ENCODE measurements around the gene DNAH6. TPM values are rescaled to one million over a fixed set of nuclear protein-coding genes. Genes with fewer than 3 reads are reported as not detected.
A peak's percentile ranks its signal among the peaks of the same experiment; 100 is the strongest.
"Not testable (repeated sequence)": the region's sequence is repeated elsewhere in the genome, so short reads cannot be mapped to it uniquely, and the experiment has no call there.

Gene DNAH6, protein sequence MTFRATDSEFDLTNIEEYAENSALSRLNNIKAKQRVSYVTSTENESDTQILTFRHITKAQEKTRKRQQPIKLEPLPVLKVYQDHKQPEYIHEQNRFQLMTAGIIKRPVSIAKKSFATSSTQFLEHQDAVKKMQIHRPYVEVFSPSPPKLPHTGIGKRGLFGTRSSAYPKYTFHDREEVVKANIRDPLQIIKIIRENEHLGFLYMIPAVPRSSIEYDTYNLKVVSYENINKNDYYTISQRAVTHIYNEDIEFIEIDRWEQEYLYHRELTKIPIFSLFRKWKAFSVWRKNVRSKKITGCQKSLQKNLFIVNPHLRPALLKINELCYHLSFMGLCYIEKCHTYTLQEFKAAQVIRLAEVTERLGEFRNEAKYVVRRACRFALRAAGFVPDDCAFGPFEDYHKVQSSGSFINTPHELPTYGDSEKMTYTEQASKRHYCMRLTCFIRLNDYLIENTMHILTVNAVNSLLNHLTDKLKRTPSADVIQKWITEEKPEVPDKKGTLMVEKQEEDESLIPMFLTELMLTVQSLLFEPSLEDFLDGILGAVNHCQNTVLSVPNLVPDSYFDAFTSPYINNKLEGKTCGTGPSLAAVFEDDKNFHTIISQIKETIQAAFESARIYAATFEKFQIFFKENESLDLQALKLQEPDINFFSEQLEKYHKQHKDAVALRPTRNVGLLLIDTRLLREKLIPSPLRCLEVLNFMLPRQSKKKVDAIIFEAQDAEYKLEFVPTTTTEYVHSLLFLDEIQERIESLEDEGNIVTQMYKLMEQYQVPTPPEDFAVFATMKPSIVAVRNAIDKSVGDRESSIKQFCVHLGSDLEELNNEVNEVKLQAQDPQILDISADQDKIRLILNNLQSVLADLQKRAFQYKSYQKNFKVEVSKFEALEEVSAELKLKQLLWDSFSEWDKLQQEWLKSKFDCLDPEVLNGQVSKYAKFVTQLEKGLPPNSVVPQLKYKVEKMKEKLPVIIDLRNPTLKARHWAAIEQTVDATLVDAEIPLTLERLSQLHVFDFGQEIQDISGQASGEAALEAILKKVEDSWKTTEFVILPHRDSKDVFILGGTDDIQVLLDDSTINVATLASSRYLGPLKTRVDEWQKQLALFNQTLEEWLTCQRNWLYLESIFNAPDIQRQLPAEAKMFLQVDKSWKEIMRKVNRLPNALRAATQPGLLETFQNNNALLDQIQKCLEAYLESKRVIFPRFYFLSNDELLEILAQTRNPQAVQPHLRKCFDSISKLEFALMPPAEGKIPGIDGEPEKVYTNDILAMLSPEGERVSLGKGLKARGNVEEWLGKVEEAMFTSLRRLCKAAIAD (N-terminal part only)
- under 1 TPM; 0.45 to 0.50 TPM for total RNA-seq

DNA sequence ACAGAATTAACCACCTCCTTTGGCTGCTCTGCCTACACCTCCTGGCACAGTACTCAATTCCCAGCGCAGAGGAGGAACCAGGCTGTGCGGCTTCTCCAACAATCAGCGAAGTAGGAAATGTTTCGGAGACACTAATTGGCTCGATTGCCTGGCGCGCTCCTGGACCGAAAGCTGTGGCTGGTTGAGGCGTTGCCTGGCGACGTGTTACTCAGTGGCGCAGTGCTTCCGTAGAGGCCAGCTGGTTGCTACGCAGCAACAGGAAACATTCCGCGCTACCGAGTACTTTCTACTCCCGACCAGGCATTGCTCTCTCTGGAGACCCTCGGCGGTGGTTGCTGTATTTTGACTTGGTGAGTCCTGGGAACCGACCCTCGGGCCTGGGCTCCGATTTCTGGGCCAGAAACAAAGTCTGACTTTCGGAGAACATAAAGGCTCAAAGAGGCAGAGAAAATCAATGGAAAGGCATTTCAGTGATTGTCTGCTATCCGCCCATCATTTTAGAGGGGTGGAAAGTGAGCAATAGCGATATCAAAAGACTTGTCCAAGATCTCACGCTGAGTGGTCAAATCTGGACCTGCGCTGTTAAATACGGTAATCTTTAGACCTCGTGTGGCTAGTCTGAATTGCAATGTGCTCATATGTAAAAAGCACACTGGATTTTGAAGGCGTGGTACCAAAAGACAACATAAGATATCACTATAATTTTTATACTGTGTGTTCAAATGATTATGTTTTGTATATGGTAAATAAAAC, at the start of gene DNAH6:
Gene DNAH6, plus strand, starts transcription at position 265 of the 753 bp plus-strand sequence. CDS start 1,329 bp downstream, outside the sequence.
- peaks cover 23% of the 10 kb centered on the region for H3K4me1 Mint-ChIP-seq
- H3K27ac Mint-ChIP-seq = no peak within 1 kb of the TSS
- CTCF ChIA-PET = interaction anchor here (0.5 to 1.9 kb wide), 7 partner anchors 11 to 518 kb away, joined by 3 to 7 read pairs (median 3); no protein-coding TSS in a partner anchor
- peaks cover 6% of the 10 kb centered on the region for H3K9me3 Mint-ChIP-seq
- POLR2A ChIA-PET = interaction anchor here (0.6 to 1.4 kb wide), 4 partner anchors 30 to 811 kb away, joined by 3 read pairs; partner anchors contain the start of gene SUCLG1
- peak; percentile 89 for DNase-seq
- peaks cover 26% of the 10 kb centered on the region for H3K27me3 Mint-ChIP-seq
- H3K4me3 Mint-ChIP-seq = peak within 1 kb of the TSS; percentile 74
- H3K36me3 Mint-ChIP-seq (ENCODE audit: low read depth) = no peaks in the 10 kb centered on the region

DNA sequence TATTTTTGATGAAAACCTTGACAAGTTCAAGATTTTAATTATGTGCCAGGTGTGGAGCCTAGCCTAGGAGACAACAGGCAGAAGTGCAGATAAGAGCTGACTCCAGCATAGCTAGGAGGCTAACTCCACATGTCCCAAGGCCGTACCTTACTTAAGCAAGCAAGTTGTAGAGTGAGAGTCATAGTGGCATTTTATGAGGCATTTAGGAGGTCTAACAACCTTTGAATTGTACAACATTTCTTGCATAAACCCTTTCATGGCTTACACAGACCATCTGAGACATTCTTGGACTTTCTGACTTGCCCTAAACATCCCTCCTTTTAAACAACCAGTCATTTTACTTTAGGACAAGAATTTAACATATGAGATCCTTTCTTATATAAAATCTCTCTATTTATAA, 48.9 kb upstream of the DNAH6 start:
- Mint-ChIP-seq H3K9me3 (peaks cover 17% of the 10 kb centered on the region), H3K4me1 (no peaks in the 10 kb centered on the region), H3K4me3 (no peak overlapping the region), H3K27ac (no peak overlapping the region), H3K36me3 (ENCODE audit: low read depth) (no peaks in the 10 kb centered on the region), H3K27me3 (no peaks in the 10 kb centered on the region)
- POLR2A ChIA-PET = no interaction called here
- DNase-seq = no peak
- CTCF ChIA-PET = no interaction called here

DNA sequence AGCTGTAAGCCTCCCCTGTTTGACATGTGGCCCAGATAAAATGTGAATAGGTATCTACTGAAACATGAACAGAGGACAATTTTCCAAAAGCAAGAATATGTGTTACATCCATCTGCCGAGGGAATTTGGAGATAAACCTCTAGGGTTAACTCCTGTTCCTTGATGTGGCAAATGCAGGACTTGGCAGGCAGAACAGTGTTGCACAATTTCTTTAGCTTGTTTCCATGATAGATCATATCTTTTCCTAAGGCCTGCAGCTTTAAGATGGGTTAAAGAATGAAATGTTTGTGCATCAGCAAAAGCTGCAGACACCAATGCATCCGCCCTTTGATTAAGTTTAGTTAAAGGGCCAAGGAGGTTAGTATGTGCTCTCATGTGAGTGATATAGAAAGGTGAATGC, 43.9 kb upstream of the DNAH6 start:
- H3K4me1 Mint-ChIP-seq; POLR2A ChIA-PET; DNase-seq; H3K27me3 Mint-ChIP-seq; CTCF ChIA-PET; H3K9me3 Mint-ChIP-seq; H3K36me3 Mint-ChIP-seq (ENCODE audit: low read depth); H3K4me3 Mint-ChIP-seq; H3K27ac Mint-ChIP-seq: not testable (repeated sequence)

DNA sequence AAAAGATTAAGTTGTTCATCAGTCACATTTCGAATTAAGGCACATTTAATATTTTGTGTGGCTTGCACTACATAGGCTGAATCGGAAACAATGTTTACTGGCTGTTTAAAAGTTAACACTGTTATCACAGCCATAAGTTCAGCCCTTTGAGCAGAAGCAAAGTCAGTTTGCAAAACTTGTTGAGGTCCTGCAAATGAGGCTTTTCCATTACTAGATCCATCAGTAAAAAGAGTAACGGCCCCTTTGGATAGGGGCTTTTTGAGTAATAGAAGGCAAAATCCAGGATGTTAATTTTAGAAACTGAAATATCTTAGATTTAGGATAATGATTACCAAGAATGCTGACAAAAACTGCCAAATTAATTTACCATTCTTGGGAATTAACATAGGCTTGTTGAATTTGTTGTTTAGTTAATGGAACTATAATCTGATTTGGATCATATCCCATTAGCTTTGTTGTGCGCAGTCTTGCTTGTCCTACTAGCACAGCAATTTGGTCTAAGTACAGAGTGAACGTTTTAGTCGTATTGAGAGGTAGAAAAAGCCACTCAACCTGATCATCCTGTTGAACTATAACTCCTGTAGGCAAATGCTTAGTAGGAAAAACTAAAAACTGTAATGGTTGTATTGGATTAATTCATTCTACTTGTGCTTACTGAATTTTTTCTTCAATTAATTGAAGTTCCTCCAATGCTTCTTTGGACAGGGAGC, 43.3 kb upstream of the DNAH6 start:
- no peaks in the 10 kb centered on the region for H3K36me3 Mint-ChIP-seq (ENCODE audit: low read depth)
- no peak for DNase-seq
- peaks cover 4% of the 10 kb centered on the region for H3K9me3 Mint-ChIP-seq
- ChIA-PET POLR2A (no interaction called here), CTCF (no interaction called here)
- H3K27me3 Mint-ChIP-seq = peaks cover 2% of the 10 kb centered on the region
- no peak overlapping the region for H3K27ac Mint-ChIP-seq
- no peaks in the 10 kb centered on the region for H3K4me1 Mint-ChIP-seq
- H3K4me3 Mint-ChIP-seq = no peak overlapping the region

DNA sequence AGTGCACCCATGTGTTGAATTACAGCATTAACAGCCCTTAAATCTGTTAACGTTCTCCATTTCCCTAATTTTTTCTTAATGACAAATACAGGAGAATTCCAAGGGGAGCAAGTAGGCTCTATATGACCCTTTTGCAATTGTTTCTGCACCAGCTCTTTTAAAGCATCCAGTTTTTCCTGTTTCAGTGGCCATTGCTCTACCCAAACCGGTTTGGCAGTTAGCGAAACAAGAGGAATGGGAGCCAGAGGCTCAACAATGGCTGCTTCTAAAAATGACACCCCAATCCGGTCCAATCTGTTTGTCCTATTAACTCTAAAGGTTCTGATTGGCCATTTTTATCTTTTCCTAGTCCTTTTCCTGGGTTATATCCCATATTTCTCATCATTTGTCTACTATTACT, 42.1 kb upstream of the DNAH6 start:
- Mint-ChIP-seq H3K4me3 (no peak overlapping the region), H3K27me3 (peaks cover 2% of the 10 kb centered on the region), H3K27ac (no peak overlapping the region), H3K9me3 (peaks cover 2% of the 10 kb centered on the region), H3K36me3 (ENCODE audit: low read depth) (no peaks in the 10 kb centered on the region), H3K4me1 (no peaks in the 10 kb centered on the region)
- ChIA-PET CTCF (no interaction called here), POLR2A (no interaction called here)
- DNase-seq = no peak

DNA sequence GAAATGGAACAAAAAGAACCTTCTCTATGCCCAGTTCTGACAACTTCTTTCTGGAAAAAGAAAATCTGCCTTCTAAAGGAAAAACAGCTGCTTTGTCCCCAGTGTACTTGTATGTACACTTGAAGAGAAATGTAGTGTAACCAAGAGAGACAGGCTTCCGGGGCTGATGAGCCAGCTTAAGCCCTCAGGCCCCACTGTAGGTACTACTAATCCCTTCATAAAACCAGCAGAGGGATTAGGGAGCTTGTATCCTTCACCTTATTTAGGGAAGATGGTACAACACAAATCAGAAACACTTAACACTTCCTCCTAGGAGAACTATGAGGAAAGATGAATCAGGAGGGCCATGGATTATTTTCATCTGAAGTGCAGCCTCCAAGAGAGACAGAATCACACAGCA, 38.4 kb upstream of the DNAH6 start:
- DNase-seq = no peak
- Mint-ChIP-seq H3K9me3 (no peaks in the 10 kb centered on the region), H3K27me3 (peaks cover 2% of the 10 kb centered on the region), H3K27ac (no peak overlapping the region), H3K4me1 (peaks cover 7% of the 10 kb centered on the region), H3K36me3 (ENCODE audit: low read depth) (no peaks in the 10 kb centered on the region), H3K4me3 (no peak overlapping the region)
- ChIA-PET CTCF (no interaction called here), POLR2A (interaction anchor here (1.3 kb wide), 1 partner anchor 19 kb away, joined by 5 read pairs; the partner anchor contains the start of gene SUCLG1)

DNA sequence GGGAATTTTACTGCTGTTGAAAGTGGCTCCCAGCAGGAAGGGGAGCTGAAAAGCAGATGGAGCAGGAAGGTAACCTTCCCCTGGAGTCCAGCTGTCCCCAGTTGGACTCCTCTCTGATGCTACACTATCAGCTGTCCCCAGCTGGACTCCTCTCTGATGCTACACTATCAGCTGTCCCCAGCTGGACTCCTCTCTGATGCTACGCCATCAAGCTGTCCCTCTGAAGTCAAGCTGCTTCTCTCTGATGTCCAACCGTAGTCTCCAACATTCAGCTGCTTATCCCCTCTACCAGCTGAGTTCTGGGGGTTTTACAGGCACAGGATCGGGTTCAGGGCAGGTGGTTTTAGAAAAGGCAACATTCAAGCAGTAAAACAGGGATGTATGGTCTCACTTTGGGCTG, 37.4 kb upstream of the DNAH6 start:
- POLR2A ChIA-PET = no interaction called here
- H3K27ac Mint-ChIP-seq = no peak overlapping the region
- peaks cover 2% of the 10 kb centered on the region for H3K27me3 Mint-ChIP-seq
- CTCF ChIA-PET = no interaction called here
- H3K36me3 Mint-ChIP-seq (ENCODE audit: low read depth) = no peaks in the 10 kb centered on the region
- DNase-seq = no peak
- no peaks in the 10 kb centered on the region for H3K9me3 Mint-ChIP-seq
- H3K4me3 Mint-ChIP-seq = no peak overlapping the region
- H3K4me1 Mint-ChIP-seq = peaks cover 7% of the 10 kb centered on the region

DNA sequence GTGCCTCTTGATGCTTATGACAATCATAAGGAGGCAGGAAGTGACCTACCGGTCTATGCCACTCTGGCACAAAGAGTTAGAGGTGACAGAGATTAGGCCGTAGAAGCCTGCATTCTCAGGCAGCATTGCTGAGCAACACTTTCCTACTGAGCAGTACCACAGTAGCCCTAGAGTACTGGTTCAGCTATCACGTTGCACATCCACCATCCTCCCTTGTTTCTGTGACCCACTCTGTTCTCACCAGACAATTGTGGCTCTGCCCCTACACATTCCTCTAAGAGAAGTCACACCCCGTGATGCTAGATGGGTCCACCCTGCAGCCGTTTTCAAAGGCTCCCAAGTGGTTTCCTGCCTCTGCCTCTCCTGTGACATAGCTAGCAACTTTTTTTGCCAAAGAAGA, 34.6 kb upstream of the DNAH6 start:
- Mint-ChIP-seq H3K9me3 (no peaks in the 10 kb centered on the region), H3K4me1 (peaks cover 7% of the 10 kb centered on the region), H3K27ac (no peak overlapping the region), H3K36me3 (ENCODE audit: low read depth) (no peaks in the 10 kb centered on the region), H3K4me3 (no peak overlapping the region), H3K27me3 (no peaks in the 10 kb centered on the region)
- CTCF ChIA-PET = interaction anchor here (0.9 kb wide), 1 partner anchor 381 kb away, joined by 3 read pairs; no protein-coding TSS in a partner anchor
- peak; percentile 18 for DNase-seq
- POLR2A ChIA-PET = no interaction called here

DNA sequence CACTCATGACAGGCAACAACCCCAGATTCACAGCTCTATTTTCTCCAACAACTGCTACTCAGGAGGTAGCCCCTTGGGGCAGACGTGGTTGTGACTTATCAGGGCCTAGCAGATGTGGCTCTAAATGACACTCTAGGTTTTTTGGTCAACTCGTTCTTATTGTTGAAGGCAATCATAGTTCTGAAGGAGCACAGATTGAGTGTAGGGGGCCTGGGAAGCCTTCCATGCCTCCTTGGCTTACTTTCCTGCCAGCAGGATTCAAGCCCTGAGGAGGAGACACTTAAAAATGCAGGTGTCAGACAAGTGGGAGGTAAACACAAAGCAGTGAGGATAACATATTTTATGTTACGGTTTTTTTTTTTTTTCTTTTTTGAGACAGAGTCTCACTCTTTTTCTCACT, 33.7 kb upstream of the DNAH6 start:
- no peak overlapping the region for H3K27ac Mint-ChIP-seq
- CTCF ChIA-PET = interaction anchor here (0.9 kb wide), 1 partner anchor 380 kb away, joined by 3 read pairs; no protein-coding TSS in a partner anchor
- POLR2A ChIA-PET = no interaction called here
- no peak overlapping the region for H3K4me3 Mint-ChIP-seq
- no peak for DNase-seq
- H3K27me3 Mint-ChIP-seq = no peaks in the 10 kb centered on the region
- no peaks in the 10 kb centered on the region for H3K36me3 Mint-ChIP-seq (ENCODE audit: low read depth)
- H3K4me1 Mint-ChIP-seq = peaks cover 7% of the 10 kb centered on the region
- H3K9me3 Mint-ChIP-seq = no peaks in the 10 kb centered on the region

DNA sequence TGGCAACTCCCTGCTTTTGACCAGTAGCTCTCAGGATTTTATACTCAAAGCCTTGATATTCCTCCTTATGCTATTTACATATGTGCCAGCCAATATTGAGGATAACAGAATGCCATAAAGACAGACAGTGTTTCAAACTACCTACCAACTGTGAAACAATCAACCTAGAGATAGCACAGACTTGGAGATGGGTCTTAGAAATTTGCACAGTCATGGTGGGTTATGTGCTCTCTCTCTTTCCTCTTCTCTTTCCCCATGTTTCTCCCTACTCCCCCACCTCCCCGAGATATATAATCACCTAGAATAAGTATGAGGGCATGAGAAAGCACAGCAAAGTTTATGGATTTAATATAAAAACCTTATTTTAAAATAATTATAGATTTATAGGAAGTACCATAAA, 33.0 kb upstream of the DNAH6 start:
- POLR2A ChIA-PET = no interaction called here
- peaks cover 7% of the 10 kb centered on the region for H3K4me1 Mint-ChIP-seq
- H3K27me3 Mint-ChIP-seq = no peaks in the 10 kb centered on the region
- H3K4me3 Mint-ChIP-seq = no peak overlapping the region
- no peak for DNase-seq
- no peaks in the 10 kb centered on the region for H3K9me3 Mint-ChIP-seq
- no peak overlapping the region for H3K27ac Mint-ChIP-seq
- CTCF ChIA-PET = no interaction called here
- no peaks in the 10 kb centered on the region for H3K36me3 Mint-ChIP-seq (ENCODE audit: low read depth)

DNA sequence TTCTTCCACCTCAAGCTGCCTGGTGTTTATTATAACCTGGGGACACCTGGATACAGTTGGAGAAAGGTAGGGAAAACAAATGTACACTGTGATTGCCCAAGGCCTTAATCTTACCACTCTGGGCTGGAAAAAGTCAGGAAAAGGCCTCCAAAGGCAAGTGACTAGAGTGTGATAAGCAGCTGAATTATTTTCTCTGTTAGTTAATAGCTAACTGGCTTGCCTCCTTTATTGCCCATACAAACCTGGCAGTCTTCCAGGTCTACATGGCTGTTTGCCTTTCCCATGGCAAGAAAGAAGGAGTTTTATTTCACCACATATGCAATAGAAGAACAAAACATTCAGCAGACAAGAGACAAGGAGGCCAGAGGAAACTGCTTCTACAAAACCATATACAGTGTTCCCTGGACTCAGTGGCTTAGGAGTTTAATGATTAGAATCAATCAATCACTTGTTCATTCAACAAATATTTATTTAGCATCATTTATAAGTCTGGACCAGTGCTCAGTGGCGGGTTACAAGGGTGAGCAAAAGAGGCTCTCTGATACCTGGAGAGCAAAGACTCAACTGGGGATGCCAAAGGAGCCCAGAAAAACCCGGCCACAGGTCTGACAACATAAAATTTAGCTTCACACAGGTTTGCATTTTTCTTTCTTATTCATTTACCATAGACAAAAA, 29.7 kb upstream of the DNAH6 start:
- H3K4me1 Mint-ChIP-seq = peaks cover 5% of the 10 kb centered on the region

More for the DNA sequence above, 29.7 kb upstream of the DNAH6 start:
- Mint-ChIP-seq H3K9me3 (no peaks in the 10 kb centered on the region), H3K36me3 (ENCODE audit: low read depth) (no peaks in the 10 kb centered on the region), H3K27ac (no peak overlapping the region), H3K27me3 (no peaks in the 10 kb centered on the region), H3K4me3 (no peak overlapping the region)
- ChIA-PET POLR2A (interaction anchor here (1.0 kb wide), 1 partner anchor 29 kb away, joined by 3 read pairs; the partner anchor contains the start of gene DNAH6), CTCF (no interaction called here)
- no peak for DNase-seq

Measured in activated CD4-positive, alpha-beta memory T cell treated with anti-CD3 and anti-CD28 coated beads, Interleukin-2, amount 10 ng/mL, durations not matched to agents 7 days and 5 days (primary cell).